HCT116 (cell line): ENCODE results near the gene LRRC53. TPM values are rescaled to one million over a fixed set of nuclear protein-coding genes. Genes with fewer than 3 reads are reported as not detected.

Source experiments
- ATAC-seq: fragments of 200-7000 bp; cut with Tn5 transposase; 2 replicates; pipeline ENCODE4 v1.9.1; 2020; ENCODE audit warnings: mild to moderate bottlenecking, moderate library complexity
- BruUV-seq: library from RNA; stranded (reverse); fragments of 400-500 nt; replicated peaks from 2 replicates; lab custom pipeline; 2021; lab: Mats Ljungman, UMichigan
- CTCF ChIA-PET: fragments of 300-600 bp; sonication (Branson Sonifier 250); formaldehyde crosslinking; loops from one replicate; lab custom pipeline; 2021; ENCODE audit warnings: antibody characterized with exemption; lab: Charles Lee
- POLR2A ChIA-PET: fragments of 300-600, 350-600 bp; sonication (Branson Sonifier 250); formaldehyde crosslinking; loops from one replicate; lab custom pipeline; 2021; ENCODE audit warnings: antibody characterized with exemption; lab: Charles Lee
- RAD21 ChIA-PET, 2 experiments: fragments of 300-600 bp; sonication (Branson Sonifier 250); formaldehyde crosslinking; loops; one replicate each; lab custom pipeline; 2023; ENCODE audit warnings: low total read pairs in 2 of 2; ENCODE audit not compliant: uncharacterized antibody in 2 of 2, unreplicated experiment in 2 of 2, low non-redundant PET in 1 of 2; lab: Charles Lee
- DNase-seq: peaks from one replicate; pipeline ENCODE4 v3.0.0-alpha.2; 2010; ENCODE audit warnings: low read depth, low spot score
- H2AFZ ChIP-seq: fragments of 200-600 bp; shearing (Covaris generic), sonication (generic); 2 replicates; pipeline ENCODE4 v1.6.1; 2017; ENCODE audit warnings: low read depth, mixed run types, mixed read lengths, antibody characterized with exemption, low read length; ENCODE audit not compliant: poor library complexity, severe bottlenecking
- H3K27ac ChIP-seq: 2 replicates; pipeline ENCODE4 v1.5.1; 2012; ENCODE audit warnings: low read depth, low read length
- H3K27me3 ChIP-seq: fragments of 200-600 bp; sonication (generic); 2 replicates; pipeline ENCODE4 v1.6.1; 2016; ENCODE audit warnings: mixed run types, low read length, mixed read lengths; ENCODE audit not compliant: insufficient read depth
- H3K36me3 ChIP-seq, 2 experiments: fragments of 200-500 bp in 1 of 2; fragments of 200-600 bp in 1 of 2; sonication (Bioruptor generic) in 1 of 2; sonication (generic) in 1 of 2; 2 replicates each; pipeline versions ENCODE4 v1.5.1 to v1.6.1; 2014 to 2016; ENCODE audit warnings: low read length in 2 of 2, inconsistent platforms in 1 of 2, mixed read lengths in 1 of 2, mixed run types in 1 of 2; ENCODE audit not compliant: insufficient read depth in 2 of 2, control insufficient read depth in 1 of 2
- H3K4me1 ChIP-seq, 2 experiments: fragments of 200-600 bp in 1 of 2; sonication (generic) in 1 of 2; 2 replicates each; pipeline versions ENCODE4 v1.5.1 to v1.6.1; 2012 to 2017; ENCODE audit warnings: low read length in 2 of 2, inconsistent platforms in 1 of 2, mild to moderate bottlenecking in 1 of 2, mixed read lengths in 1 of 2, mixed run types in 1 of 2, moderate library complexity in 1 of 2; ENCODE audit not compliant: insufficient read depth in 2 of 2, control insufficient read depth in 1 of 2
- H3K4me2 ChIP-seq: fragments of 200-600 bp; sonication (generic); 2 replicates; pipeline ENCODE4 v1.6.1; 2017; ENCODE audit warnings: mixed run types, low read length, mixed read lengths
- H3K4me3 ChIP-seq, 2 experiments: fragments of 200-600 bp in 1 of 2; sonication (generic) in 1 of 2; replicated peaks in 1 of 2; 2 replicates each; pipeline ENCODE4 v1.5.1; 2011 to 2016; ENCODE audit warnings: low read length in 2 of 2, control low read depth in 1 of 2, low read depth in 1 of 2, mild to moderate bottlenecking in 1 of 2, mixed read lengths in 1 of 2, mixed run types in 1 of 2
- H3K79me2 ChIP-seq: fragments of 200-600 bp; sonication (generic); 2 replicates; pipeline ENCODE4 v1.6.1; 2017; ENCODE audit warnings: mild to moderate bottlenecking, mixed run types, low read length, moderate library complexity, mixed read lengths; ENCODE audit not compliant: insufficient read depth
- H3K9ac ChIP-seq: fragments of 200-600 bp; sonication (generic); 2 replicates; pipeline ENCODE4 v1.6.1; 2016; ENCODE audit warnings: low read length, mixed read lengths
- H3K9me2 ChIP-seq: fragments of 200-600 bp; sonication (generic), shearing (Covaris generic); 2 replicates; pipeline ENCODE4 v1.6.1; 2017; ENCODE audit warnings: mixed run types, mild to moderate bottlenecking, moderate library complexity; ENCODE audit not compliant: insufficient read depth
- H3K9me3 ChIP-seq, 2 experiments: fragments of 200-500 bp in 1 of 2; fragments of 200-600 bp in 1 of 2; sonication (Bioruptor generic) in 1 of 2; sonication (generic) in 1 of 2; 2 replicates each; pipeline ENCODE4 v1.6.1; 2014 to 2017; ENCODE audit warnings: low read length in 2 of 2, mixed read lengths in 2 of 2, inconsistent platforms in 1 of 2, low read depth in 1 of 2, mild to moderate bottlenecking in 1 of 2, mixed run types in 1 of 2, moderate library complexity in 1 of 2; ENCODE audit not compliant: control insufficient read depth in 1 of 2, insufficient read depth in 1 of 2
- H4K20me1 ChIP-seq: fragments of 200-600 bp; sonication (generic), shearing (Covaris generic); 2 replicates; pipeline ENCODE4 v1.6.1; 2017; ENCODE audit warnings: mixed run types, mild to moderate bottlenecking, moderate library complexity; ENCODE audit not compliant: insufficient read depth
- ATF3 ChIP-seq: IDR thresholded peaks from 2 replicates; pipeline ENCODE4 v1.6.1; 2012
- ELF1 ChIP-seq: IDR thresholded peaks from 2 replicates; pipeline ENCODE4 v1.6.1; 2012; ENCODE audit warnings: low read depth, borderline replicate concordance
- FOSL1 ChIP-seq: IDR thresholded peaks from 2 replicates; pipeline ENCODE4 v1.6.1; 2012; ENCODE audit warnings: low read depth
- MAX ChIP-seq: IDR thresholded peaks from 2 replicates; pipeline ENCODE4 v1.6.1; 2012
- POLR2AphosphoS5 ChIP-seq: IDR thresholded peaks from 2 replicates; pipeline ENCODE4 v1.6.1; 2011; ENCODE audit warnings: mild to moderate bottlenecking, low read depth, low read length, moderate library complexity
- SP1 ChIP-seq: IDR thresholded peaks from 2 replicates; pipeline ENCODE4 v1.6.1; 2012; ENCODE audit warnings: low read depth
- ZFX ChIP-seq: fragments of 450-650 bp; IDR thresholded peaks from 2 replicates; pipeline ENCODE4 v1.6.1; 2017
- intact Hi-C: fragments of 100-400 bp; cut with micrococcal nuclease; formaldehyde crosslinking; loops from 2 replicates; pipeline ENCODE4 v1.10.0; 2022
- total RNA-seq: library from RNA; stranded (reverse); gene quantifications from one replicate; pipeline ENCODE4 v1.2.1, GENCODE V29; 2021; ENCODE audit not compliant: unreplicated experiment

Gene LRRC53
- total RNA-seq, 1 experiment from 2014 or later, result not detected

- no peaks in the 10 kb centered on the region for H3K9me3 ChIP-seq
- no peaks in the 10 kb centered on the region for H3K9me2 ChIP-seq
- TF ChIP-seq FOSL1 (no peak), ATF3 (no peak)
- H3K27ac ChIP-seq, result no peak overlapping the region
- peaks cover 26% of the 10 kb centered on the region for H3K27me3 ChIP-seq
- POLR2A ChIA-PET, result no interaction called here
- H3K4me2 ChIP-seq, result no peak overlapping the region
- H3K36me3 ChIP-seq, result no peaks in the 10 kb centered on the region
- ATAC-seq (no peak), DNase-seq (no peak)
- intact Hi-C loops, result no loop called here
- no peak overlapping the region for H3K9ac ChIP-seq
- H4K20me1 ChIP-seq, result no peaks in the 10 kb centered on the region
- no peak overlapping the region for H2AFZ ChIP-seq
- H3K79me2 ChIP-seq, result no peaks in the 10 kb centered on the region
- no TSS peak for BruUV-seq
- CTCF ChIA-PET, result no interaction called here
- no peaks in the 10 kb centered on the region for H3K4me1 ChIP-seq
- H3K4me3 ChIP-seq, result no peak overlapping the region
- RAD21 ChIA-PET, result no interaction called here
Observed at GRCh38 chr1:74470936-74471335, 41.5 kb downstream of the LRRC53 start.

GRCh38 chr1:74470251-74470650 lies 42.2 kb downstream of the LRRC53 start:
- no TSS peak for BruUV-seq
- CTCF ChIA-PET, result no interaction called here

More at GRCh38 chr1:74470251-74470650, 42.2 kb downstream of the LRRC53 start:
- H4K20me1 ChIP-seq, result no peaks in the 10 kb centered on the region
- no peaks in the 10 kb centered on the region for H3K79me2 ChIP-seq
- no peaks in the 10 kb centered on the region for H3K36me3 ChIP-seq
- peaks cover 23% of the 10 kb centered on the region for H3K27me3 ChIP-seq
- H3K4me1 ChIP-seq, result no peaks in the 10 kb centered on the region
- ChIA-PET POLR2A (no interaction called here), RAD21 (no interaction called here)
- H3K4me2 ChIP-seq, result no peak overlapping the region
- DNase-seq (no peak), ATAC-seq (no peak)
- no peak for TF ChIP-seq SP1
- no peak for TF ChIP-seq POLR2AphosphoS5
- no peak for TF ChIP-seq MAX
- TF ChIP-seq ELF1, result no peak
- TF ChIP-seq ZFX, result no peak
- no peaks in the 10 kb centered on the region for H3K9me3 ChIP-seq
- no peak overlapping the region for H2AFZ ChIP-seq
- no peak overlapping the region for H3K27ac ChIP-seq
- no peak overlapping the region for H3K4me3 ChIP-seq
- intact Hi-C loops, result no loop called here
- no peaks in the 10 kb centered on the region for H3K9me2 ChIP-seq
- no peak overlapping the region for H3K9ac ChIP-seq
